HepG2 (cell line): Measurements from ENCODE around the gene CAPZA1. TPM values are rescaled to one million over a fixed set of nuclear protein-coding genes. Genes with fewer than 3 reads are reported as not detected.

ENCODE experiments used
- ATAC-seq: fragments of 200-7000 bp; cut with Tn5 transposase; 3 replicates; pipeline ENCODE4 v1.9.1; 2020; ENCODE audit warnings: mild to moderate bottlenecking, moderate library complexity
- BruUV-seq: library from RNA; stranded (reverse); fragments of 400-500 nt; replicated peaks from 2 replicates; lab custom pipeline; 2021; lab: Mats Ljungman, UMichigan
- CTCF ChIA-PET: fragments of 300-600 bp; formaldehyde crosslinking; extraction: SDS; loops from one replicate; lab custom pipeline; 2021; ENCODE audit warnings: low total read pairs, inconsistent platforms, low intra/inter-chr PET ratio; lab: Yijun Ruan, JAX
- POLR2A ChIA-PET: fragments of 350-600 bp; sonication (Branson Sonifier 250); formaldehyde crosslinking; loops from one replicate; lab custom pipeline; 2020; ENCODE audit warnings: antibody characterized with exemption, inconsistent platforms; lab: Yijun Ruan, JAX
- DNase-seq: peaks from one replicate; pipeline ENCODE4 v3.0.0-alpha.2; 2015; ENCODE audit warnings: low spot score
- FAIRE-seq: peaks from 3 replicates; lab custom pipeline; 2011; peaks lifted over from hg19 to GRCh38; lab: Jason Lieb, UNC
- H2AFZ ChIP-seq: one replicate; pipeline ENCODE4 v1.6.1; 2011; ENCODE audit warnings: low read length, inconsistent platforms
- H3K27ac ChIP-seq: fragments of 300-600 bp; 3 replicates; pipeline ENCODE4 v1.8.0; 2011; ENCODE audit warnings: mixed run types, mild to moderate bottlenecking, mixed read lengths, low read length, inconsistent platforms; ENCODE audit not compliant: insufficient read depth; ENCODE audit errors: extremely low read length
- H3K27me3 ChIP-seq, 2 experiments: fragments of 200-600 bp in 1 of 2; 2 replicates in 1 of 2; 3 replicates in 1 of 2; pipeline versions ENCODE4 v1.6.0 to v1.8.0; 2011; ENCODE audit warnings: low read length in 2 of 2, mild to moderate bottlenecking in 2 of 2, moderate library complexity in 2 of 2, inconsistent platforms in 1 of 2; ENCODE audit not compliant: insufficient read depth in 2 of 2, control insufficient read depth in 1 of 2
- H3K36me3 ChIP-seq, 2 experiments: fragments of 200-600 bp in 1 of 2; replicated peaks in 1 of 2; 2 replicates in 1 of 2; 3 replicates in 1 of 2; pipeline versions ENCODE4 v1.5.1 to v1.8.0; 2011; ENCODE audit warnings: low read length in 2 of 2, inconsistent platforms in 1 of 2; ENCODE audit not compliant: insufficient read depth in 2 of 2, control insufficient read depth in 1 of 2
- H3K4me1 ChIP-seq: 2 replicates; pipeline ENCODE4 v1.5.1; 2012; ENCODE audit warnings: low read length, inconsistent platforms; ENCODE audit not compliant: insufficient read depth
- H3K4me2 ChIP-seq: 2 replicates; pipeline ENCODE4 v1.6.0; 2011; ENCODE audit warnings: low read depth, low read length, inconsistent platforms
- H3K4me3 ChIP-seq, 3 experiments: fragments of 200-600 bp in 1 of 3; sonication (generic), shearing (Covaris generic) in 1 of 3; replicated peaks in 1 of 3; 2 replicates each; pipeline ENCODE4 v1.5.1; 2011 to 2016; ENCODE audit warnings: low read length in 3 of 3, inconsistent platforms in 2 of 3, low read depth in 2 of 3, mild to moderate bottlenecking in 2 of 3, control low read depth in 1 of 3, mixed read lengths in 1 of 3; ENCODE audit not compliant: insufficient read depth in 1 of 3
- H3K79me2 ChIP-seq: one replicate; pipeline ENCODE4 v1.6.1; 2011; ENCODE audit warnings: low read length, inconsistent platforms; ENCODE audit not compliant: insufficient read depth
- H3K9ac ChIP-seq: 2 replicates; pipeline ENCODE4 v1.6.0; 2011; ENCODE audit warnings: mild to moderate bottlenecking, low read depth, low read length, inconsistent platforms; ENCODE audit not compliant: insufficient read depth
- H3K9me3 ChIP-seq: 2 replicates; pipeline ENCODE4 v1.5.1; 2012; ENCODE audit warnings: mild to moderate bottlenecking, low read length
- H4K20me1 ChIP-seq: 2 replicates; pipeline ENCODE4 v1.6.0; 2011; ENCODE audit warnings: inconsistent platforms, mild to moderate bottlenecking, low read length, moderate library complexity; ENCODE audit not compliant: insufficient read depth
- ARID4A ChIP-seq: sonication (generic); formaldehyde crosslinking; IDR thresholded peaks from 2 replicates; pipeline ENCODE4 v1.5.0; 2020; ENCODE audit warnings: mild to moderate bottlenecking, missing genetic modification reagents, borderline replicate concordance
- HNRNPUL1 ChIP-seq: fragments of 200-400 bp; formaldehyde crosslinking; IDR thresholded peaks from 2 replicates; pipeline ENCODE4 v1.6.1; 2017; ENCODE audit warnings: low read depth, mild to moderate bottlenecking, low read length, moderate library complexity
- KLF9 ChIP-seq: IDR thresholded peaks from 2 replicates; pipeline ENCODE4 v1.6.1; 2016; ENCODE audit warnings: low read depth
- ONECUT2 ChIP-seq: sonication (generic); formaldehyde crosslinking; IDR thresholded peaks from 2 replicates; pipeline ENCODE4 v1.4.0; 2020; ENCODE audit warnings: missing genetic modification reagents
- ZFY ChIP-seq: sonication (generic); formaldehyde crosslinking; IDR thresholded peaks from 2 replicates; pipeline ENCODE4 v1.4.0; 2020; ENCODE audit warnings: missing genetic modification reagents
- ZHX2 ChIP-seq, 2 experiments: sonication (generic) in 1 of 2; formaldehyde crosslinking in 1 of 2; IDR thresholded peaks; 2 replicates each; pipeline versions ENCODE4 v1.6.1 to v1.9.0; 2014 to 2022; ENCODE audit warnings: antibody characterized with exemption in 1 of 2, borderline replicate concordance in 1 of 2, inconsistent platforms in 1 of 2, low read depth in 1 of 2, missing genetic modification reagents in 1 of 2
- ZKSCAN5 ChIP-seq: sonication (generic); formaldehyde crosslinking; IDR thresholded peaks from 2 replicates; pipeline ENCODE4 v1.5.1; 2020; ENCODE audit warnings: mild to moderate bottlenecking, missing genetic modification reagents
- ZNF720 ChIP-seq: sonication (generic); formaldehyde crosslinking; IDR thresholded peaks from 2 replicates; pipeline ENCODE4 v1.4.0; 2020; ENCODE audit warnings: missing genetic modification reagents
- WGBS: methylation state at CpG from one replicate; pipeline ENCODE4 v1.1.6; 2017; ENCODE audit warnings: low lambda C conversion rate; 5-methylcytosine and 5-hydroxymethylcytosine counted together
- in situ Hi-C: cut with HindIII; loops from 2 replicates; pipeline ENCODE4 v1.10.0; 2017; ENCODE audit warnings: low pct_unique_long_range_greater_than_20kb; ENCODE audit not compliant: extremely low pct_ligation_motif_present
- intact Hi-C: fragments of 100-400 bp; cut with micrococcal nuclease; formaldehyde crosslinking; loops from one replicate; pipeline ENCODE4 v1.10.0; 2022; ENCODE audit not compliant: unreplicated experiment
- polyA plus RNA-seq, 8 experiments: library from polyadenylated mRNA; depleted of rRNA in 3 of 8; stranded (reverse) in 7 of 8; unstranded in 1 of 8; fragments of >200 nt; fragmentation: Illumina TruSeq in 4 of 8; extraction: Trizol in 4 of 8; gene quantifications; 2 replicates each; pipeline versions ENCODE4 v1.2.1 to v1.2.3, GENCODE V29; 2011 to 2016; ENCODE audit warnings: low read depth in 4 of 8, missing spikeins in 1 of 8, mixed read lengths in 1 of 8; ENCODE audit not compliant: insufficient read depth in 1 of 8
- total RNA-seq, 5 experiments: library from RNA; depleted of rRNA; stranded (reverse); fragments of >200 nt; fragmentation: Illumina TruSeq; extraction: Trizol; gene quantifications; 2 replicates each; pipeline ENCODE4 v1.2.3, GENCODE V29; 2016; ENCODE audit warnings: low read depth in 1 of 5
- TF ChIP-seq, protein P1 (sequence below): sonication (generic); formaldehyde crosslinking; IDR thresholded peaks from 2 replicates; pipeline ENCODE4 v1.5.0; 2020; ENCODE audit warnings: mild to moderate bottlenecking, low read depth, missing genetic modification reagents, borderline replicate concordance
- TF ChIP-seq, protein P2 (sequence below): sonication (generic); IDR thresholded peaks from 2 replicates; pipeline ENCODE4 v1.6.1; 2016; ENCODE audit warnings: low read depth, borderline replicate concordance

CAPZA1 gene
- total and polyA plus RNA-seq, 2 of the 13 experiments (the other 11 are each of a cell fraction or from before 2014, with no cell fraction given) = 67.0 to 117 TPM

GRCh38 chr1:112712701-112713128 lies 93.1 kb downstream of the CAPZA1 start:
- ChIA-PET CTCF (no interaction called here), POLR2A (interaction anchor here (0.7 kb wide), 1 partner anchor 318 kb away, joined by 3 read pairs; no protein-coding TSS in a partner anchor)
- no peak overlapping the region for H2AFZ ChIP-seq
- no peak overlapping the region for H3K27ac ChIP-seq
- BruUV-seq = no TSS peak
- H4K20me1 ChIP-seq = peaks cover 5% of the 10 kb centered on the region; the same call in 1 of the 2 replicates
- ATAC-seq = no peak
- no peaks in the 10 kb centered on the region for H3K9me3 ChIP-seq
- in situ Hi-C loops = loop anchor here (25.0 kb wide), 1 partner anchor 325 kb away; no protein-coding TSS in a partner anchor
- peaks cover 11 to 67% of the 10 kb centered on the region in 2 experiments for H3K27me3 ChIP-seq
- peaks cover 37% of the 10 kb centered on the region for H3K4me1 ChIP-seq
- H3K79me2 ChIP-seq = no peaks in the 10 kb centered on the region
- no peaks in the 10 kb centered on the region for H3K36me3 ChIP-seq
- WGBS = 44% methylated on average over 9 of the region's 9 CpGs
- no peak for DNase-seq
- H3K9ac ChIP-seq = no peak overlapping the region
- H3K4me2 ChIP-seq = no peak overlapping the region
- TF ChIP-seq HNRNPUL1 = no peak
- TF ChIP-seq ZNF720 (CRISPR knock-in tag) = no peak
- TF ChIP-seq ZKSCAN5 (CRISPR knock-in tag) = no peak
- TF ChIP-seq ONECUT2 (CRISPR knock-in tag) = no peak
- TF ChIP-seq, protein P1, sequence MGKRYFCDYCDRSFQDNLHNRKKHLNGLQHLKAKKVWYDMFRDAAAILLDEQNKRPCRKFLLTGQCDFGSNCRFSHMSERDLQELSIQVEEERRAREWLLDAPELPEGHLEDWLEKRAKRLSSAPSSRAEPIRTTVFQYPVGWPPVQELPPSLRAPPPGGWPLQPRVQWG = no peak
- TF ChIP-seq, protein P2, sequence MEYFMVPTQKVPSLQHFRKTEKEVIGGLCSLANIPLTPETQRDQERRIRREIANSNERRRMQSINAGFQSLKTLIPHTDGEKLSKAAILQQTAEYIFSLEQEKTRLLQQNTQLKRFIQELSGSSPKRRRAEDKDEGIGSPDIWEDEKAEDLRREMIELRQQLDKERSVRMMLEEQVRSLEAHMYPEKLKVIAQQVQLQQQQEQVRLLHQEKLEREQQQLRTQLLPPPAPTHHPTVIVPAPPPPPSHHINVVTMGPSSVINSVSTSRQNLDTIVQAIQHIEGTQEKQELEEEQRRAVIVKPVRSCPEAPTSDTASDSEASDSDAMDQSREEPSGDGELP = no peak
- no peak for TF ChIP-seq ARID4A (CRISPR knock-in tag)
- no peak for TF ChIP-seq ZFY (CRISPR knock-in tag)
- no peak for TF ChIP-seq KLF9 (CRISPR knock-in tag)
- TF ChIP-seq ZHX2 (IDR thresholded peaks at IDR 0.05; ENCODE audit: low read depth) = no peak
- TF ChIP-seq ZHX2 (CRISPR knock-in tag; IDR thresholded peaks at IDR 0.05; ENCODE audit: borderline replicate concordance) = no peak
- no peak for FAIRE-seq
- intact Hi-C loops = no loop called here
- H3K4me3 ChIP-seq = no peak overlapping the region
